ENCODE measurements around the gene NPAS3. TPM values are rescaled to one million over a fixed set of nuclear protein-coding genes. Genes with fewer than 3 reads are reported as not detected.

The NPAS3 gene
- total RNA-seq, 2 experiments from 2014 or later: not detected

- H3K4me1 Mint-ChIP-seq (ENCODE audit: low read depth): no peaks in the 10 kb centered on the region
- intact Hi-C loops (cut with micrococcal nuclease): no loop called here
- no peaks in the 10 kb centered on the region for H3K36me3 Mint-ChIP-seq (ENCODE audit: low read depth)
- CTCF ChIA-PET: no interaction called here
- H3K9me3 Mint-ChIP-seq: no peaks in the 10 kb centered on the region
- no peak for DNase-seq
- no peak overlapping the region for H3K27ac Mint-ChIP-seq
- peaks cover 28% of the 10 kb centered on the region for H3K27me3 Mint-ChIP-seq (ENCODE audit: low read depth)
- H3K4me3 Mint-ChIP-seq: no peak overlapping the region
Measured at GRCh38 chr14:32947792-32948191, 9.1 kb downstream of the NPAS3 start.

- H3K9me3 Mint-ChIP-seq: no peaks in the 10 kb centered on the region
- intact Hi-C loops (cut with micrococcal nuclease): no loop called here
- H3K36me3 Mint-ChIP-seq (ENCODE audit: low read depth): no peaks in the 10 kb centered on the region
- no peak for DNase-seq
- no peak overlapping the region for H3K4me3 Mint-ChIP-seq
- no peaks in the 10 kb centered on the region for H3K4me1 Mint-ChIP-seq (ENCODE audit: low read depth)
- CTCF ChIA-PET: no interaction called here
- no peak overlapping the region for H3K27ac Mint-ChIP-seq
- H3K27me3 Mint-ChIP-seq (ENCODE audit: low read depth): peaks cover 18% of the 10 kb centered on the region
Measured at GRCh38 chr14:32950584-32950983, 11.9 kb downstream of the NPAS3 start.

- H3K36me3 Mint-ChIP-seq (ENCODE audit: low read depth): no peaks in the 10 kb centered on the region
- intact Hi-C loops (cut with micrococcal nuclease): no loop called here
- no peak overlapping the region for H3K27ac Mint-ChIP-seq
- no peaks in the 10 kb centered on the region for H3K27me3 Mint-ChIP-seq (ENCODE audit: low read depth)
- CTCF ChIA-PET: no interaction called here
- DNase-seq: no peak
- no peaks in the 10 kb centered on the region for H3K9me3 Mint-ChIP-seq
- no peaks in the 10 kb centered on the region for H3K4me1 Mint-ChIP-seq (ENCODE audit: low read depth)
- no peak overlapping the region for H3K4me3 Mint-ChIP-seq
Measured at GRCh38 chr14:32967421-32967820, 28.7 kb downstream of the NPAS3 start.

DNA sequence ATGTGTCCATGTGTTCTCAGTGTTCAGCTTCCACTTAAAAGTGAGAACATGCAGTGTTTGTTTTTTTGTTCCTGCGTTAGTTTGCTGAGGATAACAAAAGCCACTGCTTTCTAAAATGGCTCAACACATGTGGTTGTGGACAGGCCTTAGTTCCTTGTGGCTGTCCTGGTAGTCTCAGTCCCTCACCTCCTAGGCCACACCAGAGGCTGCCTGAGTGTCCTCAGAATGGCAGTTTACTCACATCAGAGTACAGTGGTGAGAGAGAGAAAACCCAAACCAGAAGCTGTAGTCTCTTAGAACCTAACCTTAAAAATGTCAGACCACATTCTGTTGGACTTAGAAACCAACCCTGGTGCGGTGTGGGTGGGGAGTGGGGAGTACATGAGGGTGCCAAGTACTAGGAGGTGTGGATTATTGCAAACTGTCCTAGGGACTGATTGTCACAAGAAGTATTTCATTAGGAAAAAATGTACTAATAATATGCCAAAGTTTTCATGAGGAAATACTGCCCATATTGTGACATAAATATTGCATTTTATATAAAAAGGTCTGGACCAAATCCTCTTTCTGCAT lies 30.4 kb downstream of the NPAS3 start:
- Mint-ChIP-seq H3K4me1 (ENCODE audit: low read depth) (no peaks in the 10 kb centered on the region), H3K9me3 (no peaks in the 10 kb centered on the region), H3K27me3 (ENCODE audit: low read depth) (peaks cover 2% of the 10 kb centered on the region), H3K36me3 (ENCODE audit: low read depth) (no peaks in the 10 kb centered on the region), H3K27ac (no peak overlapping the region), H3K4me3 (no peak overlapping the region)
- intact Hi-C loops (cut with micrococcal nuclease): no loop called here
- no peak for DNase-seq
- CTCF ChIA-PET: no interaction called here

DNA sequence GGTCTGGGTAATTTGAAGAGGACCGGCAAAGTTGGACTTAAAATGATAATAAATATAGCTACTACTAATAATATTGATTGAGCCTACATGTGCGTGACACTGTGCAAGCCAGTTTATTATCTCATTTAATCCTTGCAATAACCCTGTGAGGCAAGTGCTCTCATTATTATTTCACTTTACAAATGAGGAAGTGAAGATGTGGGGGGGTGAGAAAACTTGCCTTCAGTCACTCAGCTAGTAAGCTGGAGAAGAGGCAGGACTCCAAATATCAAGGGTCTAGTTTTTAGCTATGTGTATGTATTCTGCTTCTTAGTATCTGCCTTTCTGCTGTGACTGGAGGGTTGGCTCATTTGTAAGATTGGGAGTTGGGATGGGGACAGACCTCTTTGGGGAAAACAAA lies 39.2 kb downstream of the NPAS3 start:
- DNase-seq: no peak
- H3K27ac Mint-ChIP-seq: no peak overlapping the region
- no peak overlapping the region for H3K4me3 Mint-ChIP-seq
- CTCF ChIA-PET: no interaction called here
- intact Hi-C loops (cut with micrococcal nuclease): no loop called here
- H3K4me1 Mint-ChIP-seq (ENCODE audit: low read depth): no peaks in the 10 kb centered on the region
- no peaks in the 10 kb centered on the region for H3K36me3 Mint-ChIP-seq (ENCODE audit: low read depth)
- no peaks in the 10 kb centered on the region for H3K9me3 Mint-ChIP-seq
- peaks cover 2% of the 10 kb centered on the region for H3K27me3 Mint-ChIP-seq (ENCODE audit: low read depth)

- H3K4me1 Mint-ChIP-seq (ENCODE audit: low read depth): no peaks in the 10 kb centered on the region
- CTCF ChIA-PET: no interaction called here
- no peaks in the 10 kb centered on the region for H3K36me3 Mint-ChIP-seq (ENCODE audit: low read depth)
Measured at GRCh38 chr14:32978691-32979255, 40.1 kb downstream of the NPAS3 start.

GRCh38 chr14:32980178-32980901 lies 41.7 kb downstream of the NPAS3 start:
- intact Hi-C loops (cut with micrococcal nuclease): no loop called here
- H3K4me1 Mint-ChIP-seq (ENCODE audit: low read depth): no peaks in the 10 kb centered on the region
- peaks cover 2% of the 10 kb centered on the region for H3K27me3 Mint-ChIP-seq (ENCODE audit: low read depth)
- H3K4me3 Mint-ChIP-seq: no peak overlapping the region
- no peak overlapping the region for H3K27ac Mint-ChIP-seq
- CTCF ChIA-PET: no interaction called here
- no peaks in the 10 kb centered on the region for H3K9me3 Mint-ChIP-seq
- no peak for DNase-seq
- H3K36me3 Mint-ChIP-seq (ENCODE audit: low read depth): no peaks in the 10 kb centered on the region

More at GRCh38 chr14:32978691-32979255, 40.1 kb downstream of the NPAS3 start:
- H3K4me3 Mint-ChIP-seq: no peak overlapping the region
- peaks cover 2% of the 10 kb centered on the region for H3K27me3 Mint-ChIP-seq (ENCODE audit: low read depth)
- intact Hi-C loops (cut with micrococcal nuclease): no loop called here
- no peaks in the 10 kb centered on the region for H3K9me3 Mint-ChIP-seq
- H3K27ac Mint-ChIP-seq: no peak overlapping the region
- DNase-seq: no peak

DNA sequence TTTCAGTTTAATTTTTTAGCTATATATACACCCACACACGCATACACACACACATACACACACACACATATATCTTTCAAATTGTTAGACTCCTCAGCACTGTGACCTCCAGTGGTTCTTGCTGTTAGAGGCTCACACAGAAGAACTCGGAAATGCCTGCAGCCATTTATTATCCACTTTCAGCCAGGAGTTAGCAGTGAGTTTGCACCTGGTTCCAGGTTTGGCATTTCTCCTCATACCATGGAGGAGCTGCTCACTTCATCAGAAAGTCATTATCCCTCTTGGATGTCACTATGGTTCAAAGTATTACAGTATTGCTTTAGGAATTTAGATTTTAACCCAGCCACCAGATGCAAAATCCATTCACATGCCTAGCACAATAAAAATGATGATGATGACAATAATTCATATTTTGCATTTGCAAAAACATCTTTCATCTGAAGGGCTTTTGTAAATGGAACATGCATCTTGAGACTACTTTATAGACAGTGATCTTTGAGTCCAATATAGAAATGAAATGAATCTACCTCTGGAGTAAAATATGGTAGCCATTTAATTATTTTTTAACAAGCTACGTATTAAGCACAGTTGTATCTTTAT lies 42.3 kb downstream of the NPAS3 start:
- intact Hi-C loops (cut with micrococcal nuclease): no loop called here
- peaks cover 2% of the 10 kb centered on the region for H3K27me3 Mint-ChIP-seq (ENCODE audit: low read depth)
- H3K27ac Mint-ChIP-seq: no peak overlapping the region
- H3K4me3 Mint-ChIP-seq: no peak overlapping the region
- no peaks in the 10 kb centered on the region for H3K4me1 Mint-ChIP-seq (ENCODE audit: low read depth)
- CTCF ChIA-PET: no interaction called here
- no peaks in the 10 kb centered on the region for H3K36me3 Mint-ChIP-seq (ENCODE audit: low read depth)
- no peaks in the 10 kb centered on the region for H3K9me3 Mint-ChIP-seq
- no peak for DNase-seq

GRCh38 chr14:32984241-32984930 lies 45.7 kb downstream of the NPAS3 start:
- intact Hi-C loops (cut with micrococcal nuclease): no loop called here
- H3K4me3 Mint-ChIP-seq: no peak overlapping the region
- H3K27me3 Mint-ChIP-seq (ENCODE audit: low read depth): peaks cover 6% of the 10 kb centered on the region
- H3K36me3 Mint-ChIP-seq (ENCODE audit: low read depth): no peaks in the 10 kb centered on the region
- H3K4me1 Mint-ChIP-seq (ENCODE audit: low read depth): no peaks in the 10 kb centered on the region
- no peak for DNase-seq
- peaks cover 4% of the 10 kb centered on the region for H3K9me3 Mint-ChIP-seq
- CTCF ChIA-PET: no interaction called here
- H3K27ac Mint-ChIP-seq: no peak overlapping the region

DNA sequence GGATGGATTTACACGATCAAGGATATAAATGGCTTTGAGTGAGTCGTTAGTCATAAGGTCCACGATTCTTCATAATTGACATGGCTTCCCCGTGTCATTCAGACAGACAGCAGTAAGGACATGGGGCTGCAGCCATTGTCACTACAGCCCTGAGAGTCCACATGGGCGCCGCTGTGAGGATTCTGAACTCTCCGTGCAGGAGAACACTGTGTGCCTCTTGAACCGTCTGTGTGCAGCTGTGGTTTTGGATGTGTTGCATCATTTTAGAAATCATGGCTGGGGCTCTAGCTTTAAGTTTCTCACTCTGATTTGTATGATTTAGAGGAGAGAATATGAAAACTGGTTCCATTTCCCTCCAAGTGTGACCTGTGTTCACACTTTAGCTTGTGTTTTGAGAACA lies 47.2 kb downstream of the NPAS3 start:
- H3K9me3 Mint-ChIP-seq: peaks cover 4% of the 10 kb centered on the region
- H3K4me1 Mint-ChIP-seq (ENCODE audit: low read depth): no peaks in the 10 kb centered on the region
- DNase-seq: no peak
- H3K4me3 Mint-ChIP-seq: no peak overlapping the region
- intact Hi-C loops (cut with micrococcal nuclease): no loop called here
- H3K27me3 Mint-ChIP-seq (ENCODE audit: low read depth): peaks cover 4% of the 10 kb centered on the region
- CTCF ChIA-PET: no interaction called here
- H3K36me3 Mint-ChIP-seq (ENCODE audit: low read depth): no peaks in the 10 kb centered on the region
- no peak overlapping the region for H3K27ac Mint-ChIP-seq

GRCh38 chr14:32986791-32987540 lies 48.3 kb downstream of the NPAS3 start:
- CTCF ChIA-PET: interaction anchor here (0.6 kb wide), 1 partner anchor 394 kb away, joined by 3 read pairs; no protein-coding TSS in a partner anchor

GRCh38 chr14:32991691-32992090 lies 53.0 kb downstream of the NPAS3 start:
- Mint-ChIP-seq H3K27me3 (ENCODE audit: low read depth) (peaks cover 3% of the 10 kb centered on the region), H3K4me3 (no peak overlapping the region), H3K9me3 (peaks cover 6% of the 10 kb centered on the region), H3K4me1 (ENCODE audit: low read depth) (no peaks in the 10 kb centered on the region), H3K27ac (no peak overlapping the region), H3K36me3 (ENCODE audit: low read depth) (no peaks in the 10 kb centered on the region)
- intact Hi-C loops (cut with micrococcal nuclease): no loop called here
- CTCF ChIA-PET: no interaction called here
- DNase-seq: no peak

More at GRCh38 chr14:32986791-32987540, 48.3 kb downstream of the NPAS3 start:
- no peak for DNase-seq
- no peak overlapping the region for H3K4me3 Mint-ChIP-seq
- intact Hi-C loops (cut with micrococcal nuclease): no loop called here
- H3K27ac Mint-ChIP-seq: no peak overlapping the region
- H3K36me3 Mint-ChIP-seq (ENCODE audit: low read depth): no peaks in the 10 kb centered on the region
- H3K27me3 Mint-ChIP-seq (ENCODE audit: low read depth): peaks cover 3% of the 10 kb centered on the region
- H3K9me3 Mint-ChIP-seq: peaks cover 4% of the 10 kb centered on the region
- H3K4me1 Mint-ChIP-seq (ENCODE audit: low read depth): no peaks in the 10 kb centered on the region

Measured in activated naive CD4-positive, alpha-beta T cell treated with anti-CD3 and anti-CD28 coated beads for 36 hours (primary cell).